ENCODE data around the gene ESYT1. TPM values are rescaled to one million over a fixed set of nuclear protein-coding genes. Genes with fewer than 3 reads are reported as not detected.

Gene ESYT1
- total RNA-seq, 1 experiment from 2014 or later: 111 TPM

- Histone ChIP-seq H2BK120ac (ENCODE audit: low read depth, low read length, poor library complexity, severe bottlenecking) (no peak overlapping the region), H3K4ac (ENCODE audit: low read depth, low read length) (no peak overlapping the region), H2BK5ac (ENCODE audit: insufficient read length, low read length) (no peak overlapping the region), H4K20me1 (ENCODE audit: control insufficient read depth, insufficient read depth, insufficient read length) (no peaks in the 10 kb centered on the region), H3K23ac (ENCODE audit: insufficient read length, low read depth, low read length) (no peak overlapping the region), H3K18ac (ENCODE audit: insufficient read length, low read depth, low read length) (no peak overlapping the region), H2BK15ac (ENCODE audit: low read depth, low read length) (no peak overlapping the region), H3K79me1 (ENCODE audit: insufficient read depth, low read depth, low read length, poor library complexity, severe bottlenecking) (no peaks in the 10 kb centered on the region), H3K56ac (ENCODE audit: insufficient read length, low read depth, low read length) (no peak overlapping the region), H3K14ac (ENCODE audit: insufficient read depth, low read length) (no peak overlapping the region), H3K9ac (ENCODE audit: extremely low read depth, insufficient read length, low read length) (no peak overlapping the region), H3K27me3 (ENCODE audit: insufficient read depth, low read length) (no peaks in the 10 kb centered on the region), H3K79me2 (ENCODE audit: insufficient read depth, low read length) (peaks cover 3% of the 10 kb centered on the region; the same call in 1 of the 2 replicates), H2AK5ac (ENCODE audit: insufficient read length, low read length) (no peak overlapping the region), H2AFZ (ENCODE audit: low read length) (no peak overlapping the region), H2BK20ac (ENCODE audit: low read depth, low read length, poor library complexity, severe bottlenecking) (no peak overlapping the region), H3K27ac (ENCODE audit: insufficient read length, low read depth, low read length) (no peak overlapping the region), H2BK12ac (ENCODE audit: insufficient read length, low read depth, low read length) (no peak overlapping the region), H4K91ac (ENCODE audit: insufficient read length, low read depth, low read length) (no peak overlapping the region), H3K9me3 (ENCODE audit: control insufficient read depth, low read depth, low read length) (no peaks in the 10 kb centered on the region), H3K4me1 (ENCODE audit: insufficient read depth, low read length) (no peaks in the 10 kb centered on the region; the same call in 1 of the 2 replicates), H4K8ac (replicated peaks; ENCODE audit: insufficient read length, low read depth, low read length) (no peak overlapping the region), H4K5ac (ENCODE audit: insufficient read length, low read depth, low read length) (no peak overlapping the region), H3K4me2 (ENCODE audit: insufficient read depth, insufficient read length, low read length) (no peak overlapping the region), H3T11ph (ENCODE audit: low read length) (no peak overlapping the region), H3K23me2 (ENCODE audit: insufficient read length, low read depth, low read length, poor library complexity, severe bottlenecking) (peaks cover 8% of the 10 kb centered on the region)
- H3K36me3 Mint-ChIP-seq (ENCODE audit: insufficient read depth in 1 of 3, low read depth in 3 of 3): peaks cover 27 to 43% (median 37%) of the 10 kb centered on the region in 3 experiments
- no peak overlapping the region for H3K4me3 Mint-ChIP-seq
- H3K27me3 Mint-ChIP-seq (ENCODE audit: low read depth): peaks cover 2% of the 10 kb centered on the region; the same call in 1 of the 2 replicates
- no peak overlapping the region for H3K27ac Mint-ChIP-seq
- TF ChIP-seq, protein P1, sequence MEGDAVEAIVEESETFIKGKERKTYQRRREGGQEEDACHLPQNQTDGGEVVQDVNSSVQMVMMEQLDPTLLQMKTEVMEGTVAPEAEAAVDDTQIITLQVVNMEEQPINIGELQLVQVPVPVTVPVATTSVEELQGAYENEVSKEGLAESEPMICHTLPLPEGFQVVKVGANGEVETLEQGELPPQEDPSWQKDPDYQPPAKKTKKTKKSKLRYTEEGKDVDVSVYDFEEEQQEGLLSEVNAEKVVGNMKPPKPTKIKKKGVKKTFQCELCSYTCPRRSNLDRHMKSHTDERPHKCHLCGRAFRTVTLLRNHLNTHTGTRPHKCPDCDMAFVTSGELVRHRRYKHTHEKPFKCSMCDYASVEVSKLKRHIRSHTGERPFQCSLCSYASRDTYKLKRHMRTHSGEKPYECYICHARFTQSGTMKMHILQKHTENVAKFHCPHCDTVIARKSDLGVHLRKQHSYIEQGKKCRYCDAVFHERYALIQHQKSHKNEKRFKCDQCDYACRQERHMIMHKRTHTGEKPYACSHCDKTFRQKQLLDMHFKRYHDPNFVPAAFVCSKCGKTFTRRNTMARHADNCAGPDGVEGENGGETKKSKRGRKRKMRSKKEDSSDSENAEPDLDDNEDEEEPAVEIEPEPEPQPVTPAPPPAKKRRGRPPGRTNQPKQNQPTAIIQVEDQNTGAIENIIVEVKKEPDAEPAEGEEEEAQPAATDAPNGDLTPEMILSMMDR (conservative IDR thresholded peaks at IDR 0.05): no peak
- DNase-seq: no peak
- no CpG with 5 or more reads among the region's 11 CpGs for WGBS (ENCODE audit: extremely low coverage, insufficient read length, low lambda C conversion rate)
- H3K4me1 Mint-ChIP-seq: peaks cover 23 to 26% of the 10 kb centered on the region in 2 experiments
- H3K9me3 Mint-ChIP-seq: peaks cover 3 to 7% of the 10 kb centered on the region in 2 experiments; a peak in 2 of 5 replicates
These were observed 6.7 kb upstream of the ESYT1 start for GRCh38 chr12:56121204-56121870.
